Kidney glomerular epithelial cell (primary cell): Measurements from ENCODE around the gene BMP7.
"Not testable (repeated sequence)": the region's sequence is repeated elsewhere in the genome, so short reads cannot be mapped to it uniquely, and the experiment has no call there.

Source experiments
- DNase-seq: peaks from one replicate; lab custom pipeline; 2025; lab: John Stamatoyannopoulos, UW

Gene BMP7

DNA sequence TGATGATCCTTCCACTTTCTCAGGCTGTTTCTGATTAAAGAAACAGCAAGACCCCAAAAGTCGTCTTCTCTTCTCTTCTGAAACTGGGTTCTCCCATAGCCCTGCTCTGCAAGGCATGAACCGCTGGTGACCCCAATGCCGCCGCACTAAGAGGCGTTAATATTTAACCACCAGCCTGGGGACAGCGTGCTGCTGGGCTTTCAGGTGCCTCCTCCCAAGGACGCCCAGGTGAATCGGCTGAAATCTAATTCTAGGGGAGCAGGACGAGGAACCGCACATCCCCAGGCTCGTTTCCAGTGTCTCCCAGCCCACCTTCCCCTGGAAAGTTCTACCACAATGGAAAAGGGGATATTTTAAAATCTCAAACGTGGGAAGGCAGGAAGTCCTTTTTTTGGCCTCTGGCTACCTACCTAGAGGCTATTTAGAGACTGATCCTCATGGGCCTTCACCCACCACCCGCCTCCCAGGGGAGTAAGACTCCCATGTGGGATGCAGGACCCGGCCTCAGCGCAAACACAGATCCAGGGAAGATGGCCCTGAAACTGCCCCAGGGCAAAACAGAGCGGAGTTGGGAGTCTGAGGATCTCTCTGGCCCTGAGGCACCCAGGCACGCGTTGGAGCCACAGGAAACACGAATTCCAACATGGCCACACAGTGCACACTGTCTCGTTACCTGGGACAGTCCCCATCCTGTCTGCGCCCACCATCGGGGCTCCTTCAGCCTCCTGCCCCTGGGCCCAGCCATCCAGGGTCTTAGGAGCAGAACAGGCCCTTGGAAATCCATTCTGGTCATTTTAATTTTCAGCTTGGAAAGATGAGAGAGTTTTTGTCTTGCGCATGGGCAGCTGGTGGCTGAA is 56.2 kb downstream of the BMP7 start:
- DNase-seq: no peak

DNA sequence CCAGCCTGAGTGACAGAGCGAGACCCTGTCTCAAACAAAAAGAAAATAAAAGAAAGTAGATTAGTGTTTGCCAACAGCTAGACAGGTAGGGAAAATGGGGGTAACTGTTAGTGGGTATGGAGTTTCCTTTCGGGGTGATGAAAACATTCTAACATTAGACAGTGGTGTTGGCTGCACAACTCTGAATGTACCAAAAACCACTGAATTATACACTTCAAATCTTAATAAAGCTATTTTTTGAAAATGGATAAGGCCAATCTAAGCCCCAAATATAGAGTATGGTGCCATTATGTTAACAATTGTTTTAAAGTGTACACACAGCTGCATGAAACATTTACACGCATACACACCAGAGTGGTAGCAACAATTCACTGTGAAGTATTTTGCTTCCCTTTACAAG is 57.0 kb downstream of the BMP7 start:
- DNase-seq: no peak

DNA sequence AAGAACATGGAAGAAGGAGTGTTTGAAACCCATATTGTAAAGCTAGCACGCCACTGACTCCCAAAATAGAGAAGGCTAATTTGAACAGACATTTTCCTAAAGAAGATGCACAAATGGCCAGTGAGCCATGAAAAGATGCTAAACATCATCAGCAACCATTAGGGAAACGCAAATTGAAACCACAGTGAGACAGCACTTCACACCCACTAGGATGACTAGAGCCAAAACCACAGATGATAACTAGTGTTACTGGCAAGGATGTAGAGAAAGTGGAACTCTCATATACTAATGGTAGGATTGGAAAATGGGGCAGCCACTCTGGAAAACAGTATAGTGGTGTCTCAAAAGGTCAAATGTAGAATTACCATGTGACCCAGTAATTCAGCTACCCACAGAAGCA is 58.2 kb downstream of the BMP7 start:
- DNase-seq: no peak

DNA sequence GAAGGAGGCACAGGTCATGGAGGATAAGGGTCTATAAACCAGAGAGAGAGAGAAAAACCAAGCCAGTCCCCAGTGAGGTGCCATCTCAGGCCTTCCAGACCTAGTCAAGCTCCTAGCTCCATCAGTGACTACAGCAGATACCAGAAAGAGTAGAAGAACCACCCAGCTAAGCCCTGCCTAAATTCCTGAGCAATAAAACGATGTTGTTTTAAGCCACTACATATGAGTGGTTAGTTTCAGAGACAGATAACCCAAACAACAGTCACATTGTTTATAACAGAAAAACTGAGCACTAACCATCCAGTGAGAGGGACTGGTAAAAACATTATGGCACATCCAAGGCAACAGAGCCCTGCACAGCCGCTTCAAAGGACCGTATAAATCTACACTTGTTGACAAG is 59.2 kb downstream of the BMP7 start:
- no peak for DNase-seq

DNA sequence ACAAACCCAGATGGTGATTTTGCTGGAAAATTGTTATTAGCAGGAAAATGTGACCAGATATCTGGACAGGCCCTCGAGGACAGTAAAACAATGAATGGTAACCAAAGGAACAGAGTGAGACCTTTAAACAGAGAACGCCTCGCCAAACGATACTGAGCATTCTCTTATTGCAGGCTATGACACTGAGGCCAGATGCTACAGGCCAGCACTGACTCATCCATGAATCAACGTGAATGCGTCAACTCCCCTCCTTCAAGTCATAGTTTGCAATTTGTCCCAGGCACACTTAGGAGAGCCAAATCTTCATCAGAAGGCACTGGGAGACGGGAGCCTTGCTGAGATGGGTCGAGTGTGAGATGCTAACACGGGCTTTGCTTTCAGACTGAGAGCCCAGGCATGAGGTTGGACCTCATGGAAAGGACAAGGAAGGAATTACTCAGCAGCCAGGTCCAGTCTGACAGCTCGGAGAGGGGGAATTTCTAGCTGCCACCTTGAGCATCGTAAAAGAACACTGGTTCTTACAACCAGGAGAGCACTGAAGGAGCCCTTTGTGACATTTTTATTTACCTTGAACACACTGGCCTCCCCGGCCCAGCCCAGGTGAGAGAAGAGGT is 60.7 kb downstream of the BMP7 start:
- peak; percentile 33 for DNase-seq

DNA sequence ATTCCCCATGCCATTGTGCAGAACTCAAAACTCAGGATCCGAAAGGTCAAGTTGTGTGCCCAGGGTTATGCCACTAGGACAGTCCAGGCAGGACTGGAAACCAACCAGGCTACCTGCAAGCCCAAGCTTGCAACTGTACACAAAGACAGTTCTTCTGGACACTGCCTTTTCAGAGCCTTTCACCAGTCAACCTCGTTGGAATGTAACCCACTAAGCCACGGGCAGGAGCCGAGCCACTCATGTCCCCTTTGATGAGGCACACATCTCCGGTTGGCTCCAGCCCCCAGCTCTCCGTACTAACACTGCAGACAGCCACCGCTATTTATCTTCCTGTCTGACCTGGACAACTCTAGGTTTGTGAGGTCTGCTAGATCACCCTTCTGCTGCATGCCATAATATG is 62.5 kb downstream of the BMP7 start:
- DNase-seq: no peak

DNA sequence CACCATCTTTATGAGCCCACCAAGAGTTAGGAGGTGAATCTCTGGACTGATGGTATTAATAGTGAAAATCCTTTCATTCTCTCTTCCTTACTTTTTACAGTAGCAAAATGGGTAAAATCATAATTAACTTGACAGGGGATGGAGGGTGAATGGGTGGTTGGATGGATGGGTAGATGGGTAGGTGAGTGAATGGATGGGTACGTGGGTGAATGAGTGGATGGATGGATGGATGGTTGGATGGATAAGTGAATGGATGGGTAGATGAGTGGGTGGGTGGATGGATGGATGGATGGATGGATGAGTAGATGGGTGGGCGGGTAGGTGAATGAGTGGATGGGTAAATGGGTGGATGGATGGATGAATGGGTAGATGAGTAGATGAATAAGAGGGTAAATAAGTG is 63.2 kb downstream of the BMP7 start:
- DNase-seq: no peak

DNA sequence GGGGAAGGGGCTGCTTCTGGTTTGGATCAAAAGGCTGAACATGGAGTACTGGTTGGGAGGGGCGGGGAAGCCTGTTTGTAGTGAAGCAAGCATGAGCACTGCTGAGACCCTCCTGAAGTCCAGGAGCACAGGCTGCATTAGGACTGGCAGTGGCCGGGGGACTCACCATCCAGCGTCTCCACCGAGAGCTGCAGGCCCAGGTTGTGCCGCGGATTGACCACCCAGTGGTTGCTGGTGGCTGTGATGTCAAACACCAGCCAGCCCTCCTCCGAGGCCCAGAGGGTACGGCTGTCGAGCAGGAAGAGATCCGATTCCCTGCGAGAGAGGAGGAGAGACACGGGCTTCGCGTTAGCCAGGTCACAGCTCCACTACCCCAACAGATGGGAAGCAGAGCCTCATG is 64.1 kb downstream of the BMP7 start:
- no peak for DNase-seq

DNA sequence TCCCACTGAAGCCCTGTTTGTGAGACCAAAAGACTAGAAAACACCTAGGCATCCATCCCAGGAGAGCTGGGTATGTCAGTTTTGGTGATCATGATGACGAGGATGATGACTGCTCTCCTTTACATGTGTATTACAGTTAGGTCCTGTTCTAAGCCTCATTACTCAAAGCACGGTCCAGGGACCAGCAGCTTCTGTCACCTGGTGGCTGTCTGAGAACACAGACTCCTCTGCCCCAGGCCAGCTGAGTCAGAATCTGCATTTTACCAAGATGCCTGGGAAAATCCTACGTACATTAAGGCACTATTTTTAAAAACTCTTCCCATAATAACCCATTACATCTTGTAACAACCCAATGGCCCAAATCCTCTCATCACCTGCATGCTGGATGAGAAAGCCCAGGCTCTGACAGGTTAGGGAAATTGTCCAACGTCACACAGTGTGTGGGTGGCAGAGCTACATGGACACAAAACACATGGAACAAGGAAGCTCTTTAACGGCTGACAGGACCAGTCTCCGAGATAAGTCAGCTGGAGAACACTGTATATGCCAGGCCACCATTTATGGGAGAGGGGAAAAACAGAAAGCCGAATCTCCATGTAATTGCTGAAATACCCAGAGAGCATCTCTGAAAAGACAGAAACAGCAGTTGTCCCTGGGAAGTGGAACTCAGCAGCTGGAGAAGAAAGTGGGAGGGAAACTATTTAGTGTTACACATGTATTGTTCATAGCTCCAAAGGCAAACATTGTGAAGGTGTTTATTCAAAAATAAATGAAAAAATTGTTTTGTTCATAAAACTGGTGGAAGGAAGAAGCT is 65.4 kb downstream of the BMP7 start:
- no peak for DNase-seq

DNA sequence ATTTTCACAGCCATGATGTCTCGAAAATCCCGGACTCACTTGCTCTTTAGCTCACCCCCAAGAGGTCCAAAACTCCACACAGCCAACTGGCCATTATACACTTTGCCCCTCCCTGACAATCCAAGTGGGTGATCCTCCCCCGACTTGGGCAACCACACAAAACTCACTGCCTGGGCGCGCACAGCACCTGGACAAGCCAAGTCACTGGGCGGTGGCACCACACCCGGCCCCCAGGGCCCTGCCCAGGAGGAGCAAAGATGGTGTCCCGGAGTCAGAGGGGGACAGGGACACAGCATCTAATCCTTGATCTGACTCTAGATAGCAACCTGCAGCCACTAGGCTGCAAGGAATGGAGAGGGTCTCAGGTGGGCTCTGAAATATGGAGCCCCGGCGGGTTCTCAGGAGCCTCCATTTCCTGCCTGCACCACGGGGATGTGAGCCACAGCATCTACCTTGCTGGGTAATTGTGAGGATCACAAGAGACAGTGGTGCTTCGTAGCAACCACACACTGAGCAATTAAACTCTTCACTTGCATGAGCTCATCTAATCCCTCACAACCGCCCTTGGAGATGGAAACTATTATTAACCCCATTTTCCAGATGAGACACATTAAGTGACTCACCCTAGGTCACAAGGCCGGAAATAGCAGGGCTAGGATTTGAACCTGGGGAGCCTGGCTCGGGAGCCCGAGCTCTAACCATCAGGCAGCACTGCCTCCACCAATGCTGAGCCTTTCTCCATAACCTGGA is 66.6 kb downstream of the BMP7 start:
- DNase-seq: no peak

DNA sequence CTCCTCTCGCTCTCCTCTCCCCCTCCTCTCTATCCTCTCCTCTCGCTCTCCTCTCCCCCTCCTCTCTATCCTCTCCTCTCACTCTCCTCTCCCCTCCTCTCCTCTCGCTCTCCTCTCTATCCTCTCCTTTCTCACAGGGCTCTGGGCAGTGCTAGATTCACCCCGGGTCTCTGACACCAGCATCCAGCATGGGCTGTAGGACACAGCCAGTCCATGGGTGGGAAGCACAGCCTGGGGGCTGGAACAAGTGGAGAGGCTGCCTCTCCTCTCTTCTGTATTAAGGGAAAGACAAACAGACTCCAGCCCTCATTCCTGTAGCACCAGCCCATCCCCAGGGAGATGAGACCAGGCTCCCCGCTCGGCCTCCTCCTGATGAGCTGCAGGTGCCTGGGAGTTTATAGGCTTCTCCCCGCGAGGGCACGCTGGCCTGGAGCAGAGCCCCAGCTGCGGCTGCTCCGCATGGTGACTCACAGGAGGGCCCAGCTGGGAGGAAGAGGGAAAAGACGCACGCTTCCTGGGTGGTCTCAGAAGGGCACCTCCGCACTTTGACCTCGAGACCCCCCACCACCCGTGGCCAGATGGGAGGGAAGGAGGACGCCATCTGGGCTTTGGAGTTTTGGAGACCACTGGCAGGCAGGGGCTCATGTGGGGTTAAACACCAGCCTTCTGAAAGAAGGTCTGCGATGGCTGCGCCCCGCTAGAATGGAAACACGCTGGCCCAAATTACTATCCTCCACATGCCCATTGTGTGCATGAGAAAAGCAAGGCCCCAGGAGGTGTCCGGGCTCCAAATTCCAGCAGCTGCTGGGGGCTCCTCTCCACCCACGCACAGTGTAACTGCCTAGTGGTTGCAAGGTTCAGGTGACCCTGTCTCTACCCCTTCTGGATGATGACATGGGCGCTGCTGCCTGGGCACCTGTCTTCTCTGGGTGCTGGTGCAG is 68.0 kb downstream of the BMP7 start:
- DNase-seq: no peak

DNA sequence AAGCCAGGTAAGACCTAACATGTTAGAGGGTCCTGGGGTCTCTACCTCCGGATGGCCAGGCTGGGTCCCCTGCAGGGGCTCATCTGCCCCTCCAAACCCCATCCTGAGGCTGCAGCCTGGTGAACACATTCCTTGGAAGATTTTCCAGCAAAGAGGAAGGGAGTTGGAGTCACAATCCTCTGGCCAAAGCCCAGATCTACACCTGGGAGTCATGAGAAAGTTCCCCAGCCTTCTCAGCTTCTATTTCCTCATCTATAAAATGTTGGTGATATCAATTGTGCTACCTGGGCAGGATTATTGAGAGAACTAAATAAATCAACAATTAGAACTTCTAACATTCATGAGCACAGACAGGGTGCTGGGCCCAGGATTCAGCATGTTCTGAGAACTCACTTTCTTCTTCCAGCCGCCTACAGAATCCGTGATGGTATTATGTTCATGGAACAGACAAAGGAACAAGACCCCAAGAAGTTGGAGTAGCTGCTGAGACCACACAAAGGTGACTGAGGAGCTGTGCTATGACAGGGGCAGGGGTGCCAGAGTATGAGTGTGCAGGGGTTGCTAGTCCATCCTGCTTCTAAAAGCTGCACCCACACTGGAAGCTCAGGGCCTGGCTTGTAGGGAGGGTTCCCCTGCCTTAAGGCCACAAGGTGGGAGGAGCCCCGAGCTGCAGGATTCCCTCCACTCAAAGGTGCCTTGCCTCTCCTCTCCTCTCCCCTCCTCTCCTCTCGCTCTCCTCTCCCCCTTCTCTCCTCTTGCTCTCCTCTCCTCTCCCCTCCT is 68.9 kb downstream of the BMP7 start:
- DNase-seq: no peak

DNA sequence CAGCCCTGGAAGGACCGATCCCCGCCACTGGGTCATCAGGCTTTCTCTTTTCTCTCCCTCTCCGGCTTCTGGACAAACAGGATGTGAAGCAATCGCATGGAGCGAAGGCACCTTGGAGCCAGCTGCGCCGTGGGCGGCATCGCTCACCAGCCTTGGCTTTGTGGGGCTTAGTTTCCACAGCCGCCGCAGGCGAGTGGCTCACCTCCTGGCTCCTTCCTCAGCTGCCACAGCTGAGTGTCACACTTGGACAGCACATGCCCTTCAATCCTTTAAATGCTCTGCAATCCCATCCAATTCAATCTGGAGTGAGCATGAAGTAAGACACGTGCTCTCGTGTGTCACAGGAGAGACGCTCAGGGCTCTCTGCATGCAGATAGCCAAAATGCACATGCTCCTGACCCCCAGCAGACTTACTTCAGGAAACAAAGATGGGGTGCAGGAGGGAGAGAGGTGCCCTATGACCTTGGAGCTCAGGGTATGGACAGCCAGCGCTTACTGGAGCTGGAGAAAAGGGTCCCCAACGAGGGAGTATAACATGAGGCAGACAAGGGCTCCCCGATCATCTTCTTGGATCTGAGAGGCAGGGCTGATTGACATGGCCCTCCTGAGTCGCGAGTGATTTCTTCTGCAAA is 70.9 kb downstream of the BMP7 start:
- no peak for DNase-seq

DNA sequence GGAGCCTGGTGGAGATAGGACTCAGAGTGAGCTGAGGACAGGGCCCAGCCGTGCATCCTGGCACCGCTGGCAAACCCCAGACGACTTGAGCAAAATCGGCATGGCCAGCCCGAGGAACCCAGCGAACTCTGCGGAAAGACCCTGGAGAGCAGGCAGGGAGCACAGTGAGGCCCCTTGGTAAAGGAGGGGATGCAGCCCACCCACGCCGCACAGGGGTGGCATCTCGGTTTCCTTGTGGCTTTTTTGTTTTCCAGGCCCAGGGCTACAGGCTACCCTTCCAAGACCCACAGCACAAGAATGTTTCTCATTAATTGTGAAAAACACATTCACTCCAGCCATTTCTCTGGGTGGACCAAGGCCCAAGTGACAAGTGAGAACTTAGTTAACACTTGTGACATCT is 71.4 kb downstream of the BMP7 start:
- no peak for DNase-seq

DNA sequence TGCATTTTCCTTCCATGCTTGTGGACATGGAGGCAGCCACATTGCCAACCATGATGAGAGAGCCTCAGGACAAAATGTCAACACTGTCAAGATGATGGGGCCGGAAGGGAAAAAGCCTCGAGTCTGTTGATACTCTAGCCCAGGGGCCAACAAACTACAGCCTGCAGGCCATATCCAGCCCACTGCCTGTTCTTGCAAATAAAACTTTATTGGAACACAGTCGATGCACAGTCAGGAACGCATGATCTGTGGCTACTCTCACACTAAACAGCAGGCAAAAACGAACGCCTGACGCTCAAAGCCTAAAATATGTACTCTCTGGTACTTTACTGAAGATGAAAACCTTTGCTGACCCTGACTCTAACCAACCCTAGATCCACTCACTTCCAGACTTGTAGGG is 72.3 kb downstream of the BMP7 start:
- no peak for DNase-seq

DNA sequence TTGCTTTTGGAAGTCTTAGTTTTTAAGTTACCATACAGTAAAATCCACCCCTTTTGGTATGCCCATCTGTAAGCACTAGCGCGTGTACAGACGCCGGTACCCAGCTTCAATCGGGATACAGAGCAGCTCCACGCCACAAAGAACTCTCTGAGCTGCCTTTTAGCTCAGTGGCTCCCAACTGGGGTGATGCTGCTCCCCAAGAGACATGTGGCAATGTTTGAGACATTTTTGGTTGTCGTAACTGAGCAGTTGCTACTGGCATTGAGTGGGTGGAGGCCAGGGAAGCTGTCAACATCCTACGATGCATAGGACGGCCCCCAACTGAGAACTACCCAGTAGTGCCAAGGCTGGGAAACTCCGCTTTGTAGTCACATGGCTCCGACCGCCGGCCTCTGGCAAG is 73.3 kb downstream of the BMP7 start:
- DNase-seq: no peak

DNA sequence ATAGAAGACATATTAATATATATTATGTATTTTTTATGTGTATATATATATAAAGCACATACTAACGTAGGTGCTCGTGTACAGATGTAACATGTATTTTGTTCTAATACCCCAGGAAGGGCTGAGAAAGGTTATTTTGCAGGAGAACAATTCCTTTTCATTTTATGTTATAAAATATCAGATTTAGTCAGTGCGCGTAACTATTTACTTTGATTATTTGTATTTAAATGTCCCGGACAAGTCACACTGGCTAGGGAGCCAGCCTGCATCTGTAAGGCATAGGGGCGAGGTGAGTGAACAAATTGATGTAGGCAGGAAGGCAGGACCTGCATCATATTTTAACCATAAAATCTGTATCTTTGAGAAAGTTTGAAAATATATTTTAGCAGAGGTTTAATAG is 74.1 kb downstream of the BMP7 start:
- DNase-seq: no peak

DNA sequence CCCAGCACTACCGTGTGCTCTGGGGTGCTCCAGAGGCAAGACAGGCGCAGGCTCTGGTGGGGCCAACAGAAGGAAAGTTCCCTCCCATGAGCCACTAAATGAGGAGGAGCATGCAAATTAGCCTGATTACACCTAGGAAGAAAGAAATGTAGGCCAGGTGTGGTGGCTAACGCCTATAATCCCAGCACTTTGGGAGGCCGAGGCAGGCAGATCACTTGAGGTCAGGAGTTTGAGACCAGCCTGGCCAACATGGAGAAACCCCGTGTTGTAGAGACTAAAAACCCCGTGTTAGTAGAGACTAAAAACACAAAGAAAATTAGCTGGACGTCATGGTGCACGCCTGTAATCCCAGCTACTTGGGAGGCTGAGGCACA is 75.2 kb downstream of the BMP7 start:
- DNase-seq: not testable (repeated sequence)

DNA sequence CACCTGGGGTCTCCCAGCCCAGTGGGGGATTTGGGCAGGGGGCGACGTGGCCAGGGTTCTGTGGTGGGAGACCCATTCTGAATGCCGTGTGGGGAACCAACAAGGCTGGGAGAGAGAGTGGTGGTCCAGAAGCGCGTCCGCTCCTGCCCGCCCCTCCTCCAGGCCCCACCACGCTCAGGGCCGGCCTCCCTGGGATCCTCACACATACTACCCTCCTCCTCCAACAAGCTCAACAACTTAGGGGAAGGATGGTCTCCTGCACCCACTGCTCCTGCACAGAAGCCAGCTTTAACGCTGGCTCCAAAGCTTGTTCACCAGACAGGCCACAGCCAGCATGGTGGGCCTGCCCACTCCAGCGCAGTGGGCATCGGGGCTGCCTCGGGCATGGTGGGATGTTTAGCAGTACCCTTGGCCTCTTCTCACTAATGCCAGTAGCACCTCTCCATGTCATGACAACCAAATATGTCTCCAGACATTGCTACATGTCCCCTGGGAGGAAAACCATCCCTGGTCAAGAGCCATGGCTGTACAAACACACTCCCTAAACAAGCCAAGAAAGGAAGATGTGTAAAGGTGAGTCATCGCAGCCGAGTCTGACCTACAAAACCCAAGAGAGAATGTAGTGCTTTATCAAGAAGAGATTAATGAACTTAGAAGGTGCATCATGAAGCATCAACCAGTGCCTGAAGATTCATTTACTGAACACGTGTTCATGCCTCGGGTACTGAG is 75.7 kb downstream of the BMP7 start:
- DNase-seq: peak; percentile 78
